CD4-positive, alpha-beta memory T cell (primary cell): ENCODE measurements around the gene KPNA2. TPM values are rescaled to one million over a fixed set of nuclear protein-coding genes. Genes with fewer than 3 reads are reported as not detected.
"Not testable (repeated sequence)": the region's sequence is repeated elsewhere in the genome, so short reads cannot be mapped to it uniquely, and the experiment has no call there.

Experiments used
- CTCF ChIA-PET: fragments of 350-600 bp; sonication (Branson Sonifier 250); formaldehyde crosslinking; loops from one replicate; lab custom pipeline; 2021; ENCODE audit warnings: inconsistent platforms; ENCODE audit not compliant: partially characterized antibody; lab: Charles Lee
- POLR2A ChIA-PET: fragments of 350-600 bp; sonication (Branson Sonifier 250); formaldehyde crosslinking; loops from one replicate; lab custom pipeline; 2021; ENCODE audit not compliant: partially characterized antibody; lab: Charles Lee
- DNase-seq, 5 donors: peaks; one replicate each; pipeline versions ENCODE4 v3.0.0 to v3.0.0-alpha.2; 2020 to 2022; ENCODE audit warnings: mixed read lengths in 1 of 5
- H3K27ac ChIP-seq: one replicate; pipeline ENCODE4 v1.7.0; 2013; ENCODE audit warnings: low read depth, low read length
- H3K27me3 ChIP-seq: 2 replicates; pipeline ENCODE4 v1.7.0; 2013; ENCODE audit warnings: mild to moderate bottlenecking, low read length, moderate library complexity; ENCODE audit not compliant: insufficient read depth
- H3K36me3 ChIP-seq: 2 replicates; pipeline ENCODE4 v1.7.0; 2013; ENCODE audit warnings: mild to moderate bottlenecking, low read length, moderate library complexity; ENCODE audit not compliant: insufficient read depth
- H3K4me1 ChIP-seq: 2 replicates; pipeline ENCODE4 v1.7.0; 2013; ENCODE audit warnings: mild to moderate bottlenecking, low read length, moderate library complexity; ENCODE audit not compliant: insufficient read depth
- H3K4me3 ChIP-seq, 2 donors: one replicate each; pipeline ENCODE4 v1.7.0; 2013; ENCODE audit warnings: low read length in 2 of 2, mild to moderate bottlenecking in 1 of 2
- H3K9me3 ChIP-seq, 2 donors: one replicate each; pipeline ENCODE4 v1.7.0; 2013; ENCODE audit warnings: low read length in 2 of 2, control low read depth in 1 of 2; ENCODE audit not compliant: control insufficient read depth in 1 of 2
- H3K27ac Mint-ChIP-seq, 7 donors: one replicate each; pipeline ENCODE4 v1.8.0; 2020 to 2021; ENCODE audit warnings: mixed read lengths in 7 of 7, mild to moderate bottlenecking in 6 of 7, inconsistent platforms in 3 of 7, moderate library complexity in 3 of 7
- H3K27me3 Mint-ChIP-seq, 2 donors: one replicate each; pipeline ENCODE4 v1.8.0; 2020 to 2021; ENCODE audit warnings: mixed read lengths in 2 of 2
- H3K36me3 Mint-ChIP-seq, 2 donors: one replicate each; pipeline ENCODE4 v1.8.0; 2020 to 2021; ENCODE audit warnings: mixed read lengths in 2 of 2, inconsistent platforms in 1 of 2, mild to moderate bottlenecking in 1 of 2
- H3K4me1 Mint-ChIP-seq, 4 donors: one replicate each; pipeline ENCODE4 v1.8.0; 2020 to 2021; ENCODE audit warnings: mixed read lengths in 4 of 4, mild to moderate bottlenecking in 1 of 4
- H3K4me3 Mint-ChIP-seq, 8 donors: one replicate each; pipeline ENCODE4 v1.8.0; 2020 to 2021; ENCODE audit warnings: mixed read lengths in 8 of 8, mild to moderate bottlenecking in 7 of 8, moderate library complexity in 6 of 8, inconsistent platforms in 3 of 8
- H3K9me3 Mint-ChIP-seq, 8 donors: one replicate each; pipeline ENCODE4 v1.8.0; 2020 to 2021; ENCODE audit warnings: mixed read lengths in 8 of 8, mild to moderate bottlenecking in 5 of 8, inconsistent platforms in 3 of 8, moderate library complexity in 1 of 8
- intact Hi-C: fragments of 100-400 bp; cut with micrococcal nuclease; formaldehyde crosslinking; loops from one replicate; pipeline ENCODE4 v1.15.1; 2023
- polyA plus RNA-seq, 2 donors: library from polyadenylated mRNA; unstranded; fragments of 300-500 nt; fragmentation: Illumina TruSeq; gene quantifications; one replicate each; pipeline ENCODE4 v1.2.3, GENCODE V29; 2021
- total RNA-seq, 2 experiments: library from RNA; stranded (reverse); gene quantifications; one replicate each; pipeline ENCODE4 v1.2.3, GENCODE V29; 2021

KPNA2 gene
- total and polyA plus RNA-seq, 4 experiments from 2014 or later: 12.6 to 34.1 (median 19.1) TPM

GRCh38 chr17:68074279-68074678 lies 38.7 kb downstream of the KPNA2 start:
- Mint-ChIP-seq H3K27ac (no peak overlapping the region), H3K36me3 (no peaks in the 10 kb centered on the region), H3K9me3 (no peaks in the 10 kb centered on the region), H3K4me3 (no peak overlapping the region), H3K4me1 (no peaks in the 10 kb centered on the region), H3K27me3 (no peaks in the 10 kb centered on the region)
- Histone ChIP-seq H3K4me1 (no peaks in the 10 kb centered on the region), H3K9me3 (no peaks in the 10 kb centered on the region), H3K36me3 (no peaks in the 10 kb centered on the region), H3K4me3 (no peak overlapping the region), H3K27me3 (no peaks in the 10 kb centered on the region), H3K27ac (no peak overlapping the region)
- ChIA-PET POLR2A (no interaction called here), CTCF (interaction anchor here (0.7 to 1.1 kb wide), 2 partner anchors 19 to 53 kb away, joined by 3 read pairs; no protein-coding TSS in a partner anchor)
- no peak for DNase-seq
- intact Hi-C loops: no loop called here

GRCh38 chr17:68075953-68076607 lies 40.5 kb downstream of the KPNA2 start:
- H3K4me3 Mint-ChIP-seq, POLR2A ChIA-PET, H3K36me3 ChIP-seq, H3K27ac ChIP-seq, H3K27ac Mint-ChIP-seq, intact Hi-C loops, H3K4me3 ChIP-seq, H3K4me1 ChIP-seq, H3K36me3 Mint-ChIP-seq, H3K9me3 Mint-ChIP-seq, CTCF ChIA-PET, H3K27me3 ChIP-seq, H3K9me3 ChIP-seq, H3K4me1 Mint-ChIP-seq, H3K27me3 Mint-ChIP-seq, DNase-seq: not testable (repeated sequence)

- POLR2A ChIA-PET: not testable (repeated sequence)
Observed at GRCh38 chr17:68077498-68077897, 42.0 kb downstream of the KPNA2 start.

GRCh38 chr17:68080411-68081150 lies 45.0 kb downstream of the KPNA2 start:
- H3K36me3 ChIP-seq: no peaks in the 10 kb centered on the region
- POLR2A ChIA-PET: no interaction called here
- DNase-seq: no peak
- H3K9me3 ChIP-seq: no peaks in the 10 kb centered on the region
- no peak overlapping the region for H3K4me3 ChIP-seq
- peaks cover 3 to 14% (median 5%) of the 10 kb centered on the region in 4 donors for H3K4me1 Mint-ChIP-seq
- H3K36me3 Mint-ChIP-seq: no peaks in the 10 kb centered on the region
- H3K4me3 Mint-ChIP-seq: no peak overlapping the region
- H3K9me3 Mint-ChIP-seq: no peaks in the 10 kb centered on the region
- intact Hi-C loops: no loop called here
- H3K27me3 Mint-ChIP-seq: no peaks in the 10 kb centered on the region
- H3K27me3 ChIP-seq: no peaks in the 10 kb centered on the region
- CTCF ChIA-PET: no interaction called here
- no peak overlapping the region for H3K27ac ChIP-seq
- H3K27ac Mint-ChIP-seq: no peak overlapping the region
- H3K4me1 ChIP-seq: peaks cover 7% of the 10 kb centered on the region

More at GRCh38 chr17:68077498-68077897, 42.0 kb downstream of the KPNA2 start:
- H3K27ac Mint-ChIP-seq, H3K4me1 Mint-ChIP-seq, H3K4me1 ChIP-seq, H3K9me3 ChIP-seq, CTCF ChIA-PET, H3K27ac ChIP-seq, H3K27me3 ChIP-seq, H3K9me3 Mint-ChIP-seq, H3K36me3 ChIP-seq, intact Hi-C loops, H3K36me3 Mint-ChIP-seq, H3K4me3 Mint-ChIP-seq, DNase-seq, H3K4me3 ChIP-seq, H3K27me3 Mint-ChIP-seq: not testable (repeated sequence)

GRCh38 chr17:68081305-68082265 lies 46.0 kb downstream of the KPNA2 start:
- H3K36me3 ChIP-seq, H3K27me3 Mint-ChIP-seq, H3K9me3 ChIP-seq, CTCF ChIA-PET, H3K4me3 ChIP-seq, H3K4me3 Mint-ChIP-seq, H3K27ac ChIP-seq, POLR2A ChIA-PET, DNase-seq, H3K9me3 Mint-ChIP-seq, H3K36me3 Mint-ChIP-seq, intact Hi-C loops, H3K27me3 ChIP-seq: not testable (repeated sequence)
- H3K4me1 ChIP-seq: peaks cover 17% of the 10 kb centered on the region
- Mint-ChIP-seq H3K4me1 (peaks cover 12 to 24% (median 15%) of the 10 kb centered on the region in 4 donors), H3K27ac (peak overlapping the region in 1 of 7 donors; percentile 39)

GRCh38 chr17:68085771-68086381 lies 50.3 kb downstream of the KPNA2 start:
- H3K4me3 ChIP-seq: peak overlapping the region; percentile 5 to 7
- H3K36me3 ChIP-seq: no peaks in the 10 kb centered on the region
- Mint-ChIP-seq H3K27ac (peak overlapping the region; percentile 64 to 92 (median 81)), H3K4me1 (peaks cover 31 to 57% (median 42%) of the 10 kb centered on the region in 4 donors), H3K27me3 (no peaks in the 10 kb centered on the region), H3K9me3 (no peaks in the 10 kb centered on the region), H3K4me3 (peak overlapping the region; percentile 77 to 87 (median 84)), H3K36me3 (no peaks in the 10 kb centered on the region)
- intact Hi-C loops: no loop called here
- no peaks in the 10 kb centered on the region for H3K27me3 ChIP-seq
- DNase-seq: peak in 1 of 5 donors; percentile 26
- POLR2A ChIA-PET: no interaction called here
- H3K27ac ChIP-seq: no peak overlapping the region
- H3K4me1 ChIP-seq: peaks cover 37% of the 10 kb centered on the region
- CTCF ChIA-PET: interaction anchor here (0.6 kb wide), 1 partner anchor 94 kb away, joined by 3 read pairs; no protein-coding TSS in a partner anchor
- H3K9me3 ChIP-seq: no peaks in the 10 kb centered on the region
